GM23338 (cell line): ENCODE results near the gene CMKLR1. TPM values are rescaled to one million over a fixed set of nuclear protein-coding genes. Genes with fewer than 3 reads are reported as not detected.

Source experiments
- ATAC-seq: fragments of 200-7000 bp; cut with Tn5 transposase; 3 replicates; pipeline ENCODE4 v1.9.1; 2020
- DNase-seq: peaks from one replicate; pipeline ENCODE4 v3.0.0-alpha.2; 2015; ENCODE audit warnings: low spot score
- H2AFZ ChIP-seq: fragments of 200-600 bp; sonication (generic); 2 replicates; pipeline ENCODE4 v1.8.0; 2016; ENCODE audit warnings: antibody characterized with exemption, mild to moderate bottlenecking, moderate library complexity
- H3F3A ChIP-seq: fragments of 200-600 bp; sonication (generic); replicated peaks from 2 replicates; pipeline ENCODE4 v1.8.0; 2017; ENCODE audit warnings: antibody characterized with exemption, mixed run types, low read depth
- H3K27ac ChIP-seq: fragments of 200-600 bp; sonication (generic); 2 replicates; pipeline ENCODE4 v1.6.1; 2016; ENCODE audit warnings: low read depth
- H3K27me3 ChIP-seq: fragments of 200-600 bp; sonication (generic); 2 replicates; pipeline ENCODE4 v1.8.0; 2016; ENCODE audit warnings: mild to moderate bottlenecking, mixed run types, moderate library complexity; ENCODE audit not compliant: insufficient read depth
- H3K36me3 ChIP-seq: fragments of 200-600 bp; sonication (generic); 2 replicates; pipeline ENCODE4 v1.8.0; 2016; ENCODE audit warnings: mild to moderate bottlenecking; ENCODE audit not compliant: insufficient read depth
- H3K4me1 ChIP-seq: fragments of 200-600 bp; sonication (generic); 2 replicates; pipeline ENCODE4 v1.8.0; 2016; ENCODE audit warnings: mild to moderate bottlenecking, moderate library complexity; ENCODE audit not compliant: insufficient read depth
- H3K4me2 ChIP-seq: fragments of 200-600 bp; sonication (generic); 2 replicates; pipeline ENCODE4 v1.7.1; 2017; ENCODE audit warnings: mixed run types
- H3K4me3 ChIP-seq: fragments of 200-600 bp; sonication (generic); 2 replicates; pipeline ENCODE4 v1.6.1; 2016; ENCODE audit warnings: mixed run types
- H3K79me2 ChIP-seq: fragments of 200-600 bp; sonication (generic); replicated peaks from 2 replicates; pipeline ENCODE4 v1.8.0; 2017; ENCODE audit warnings: mild to moderate bottlenecking; ENCODE audit not compliant: insufficient read depth
- H3K9me2 ChIP-seq: fragments of 200-600 bp; sonication (generic); 2 replicates; pipeline ENCODE4 v1.8.0; 2017; ENCODE audit not compliant: insufficient read depth
- H4K20me1 ChIP-seq: fragments of 200-600 bp; sonication (generic); replicated peaks from 2 replicates; pipeline ENCODE4 v1.8.0; 2017; ENCODE audit warnings: mild to moderate bottlenecking; ENCODE audit not compliant: insufficient read depth
- H3K27ac Mint-ChIP-seq: 2 replicates; pipeline ENCODE4 v1.8.0; 2020; ENCODE audit warnings: inconsistent platforms, mild to moderate bottlenecking, moderate library complexity, mixed read lengths
- H3K27me3 Mint-ChIP-seq: 3 replicates; pipeline ENCODE4 v1.8.0; 2022; ENCODE audit warnings: low read depth, mild to moderate bottlenecking, moderate library complexity, mixed read lengths, inconsistent platforms; ENCODE audit not compliant: insufficient read depth, poor library complexity
- H3K36me3 Mint-ChIP-seq: 3 replicates; pipeline ENCODE4 v1.8.0; 2021; ENCODE audit warnings: low read depth, mild to moderate bottlenecking, inconsistent platforms, moderate library complexity, mixed read lengths
- H3K4me1 Mint-ChIP-seq: 3 replicates; pipeline ENCODE4 v1.8.0; 2020; ENCODE audit warnings: mild to moderate bottlenecking, inconsistent platforms, mixed read lengths
- H3K4me3 Mint-ChIP-seq: 3 replicates; pipeline ENCODE4 v1.8.0; 2021; ENCODE audit warnings: moderate library complexity, mild to moderate bottlenecking, inconsistent platforms, mixed read lengths
- H3K9me3 Mint-ChIP-seq: 3 replicates; pipeline ENCODE4 v1.8.0; 2020; ENCODE audit warnings: moderate library complexity, mild to moderate bottlenecking, inconsistent platforms, mixed read lengths
- CREB1 ChIP-seq: fragments of 250-450 bp; sonication (Bioruptor Pico); IDR thresholded peaks from 2 replicates; pipeline ENCODE4 v1.5.0; 2020; ENCODE audit warnings: low read depth, mild to moderate bottlenecking, moderate library complexity
- EZH2 ChIP-seq: fragments of 200-600 bp; sonication (generic); IDR thresholded peaks from one replicate; pipeline ENCODE4 v1.8.0; 2017; ENCODE audit warnings: antibody characterized with exemption, mild to moderate bottlenecking, low read depth; ENCODE audit not compliant: unreplicated experiment
- EZH2phosphoT487 ChIP-seq: fragments of 200-600 bp; sonication (generic); IDR thresholded peaks from one replicate; pipeline ENCODE4 v1.8.1; 2018; ENCODE audit warnings: antibody characterized with exemption; ENCODE audit not compliant: unreplicated experiment
- JUNB ChIP-seq: IDR thresholded peaks from one replicate; pipeline ENCODE4 v1.6.1; 2016; ENCODE audit warnings: antibody characterized with exemption; ENCODE audit not compliant: unreplicated experiment
- NANOG ChIP-seq: IDR thresholded peaks from 2 replicates; pipeline ENCODE4 v1.6.1; 2016; ENCODE audit warnings: antibody characterized with exemption, borderline replicate concordance
- POLR2AphosphoS5 ChIP-seq: IDR thresholded peaks from 2 replicates; pipeline ENCODE4 v1.6.1; 2016; ENCODE audit warnings: antibody characterized with exemption, low read depth
- STAT1 ChIP-seq: IDR thresholded peaks from one replicate; pipeline ENCODE4 v1.6.1; 2016; ENCODE audit warnings: antibody characterized with exemption; ENCODE audit not compliant: unreplicated experiment
- ZNF114 ChIP-seq: fragments of 250-450 bp; sonication (Bioruptor Pico); IDR thresholded peaks from 2 replicates; pipeline ENCODE4 v1.5.0; 2020; ENCODE audit warnings: mild to moderate bottlenecking, moderate library complexity
- ZNF331 ChIP-seq: fragments of 250-450 bp; sonication (Bioruptor Pico); IDR thresholded peaks from 2 replicates; pipeline ENCODE4 v1.5.0; 2020; ENCODE audit warnings: low read depth, mild to moderate bottlenecking, moderate library complexity
- polyA plus RNA-seq: library from polyadenylated mRNA; unstranded; fragments of >200 nt; fragmentation: Nextera tagmentation; extraction: Ambion mirVana; gene quantifications from 2 replicates; pipeline ENCODE4 v1.2.1, GENCODE V29; 2016
- total RNA-seq: library from RNA; depleted of rRNA; stranded (reverse); fragments of >200 nt; shearing (Covaris generic); gene quantifications from 2 replicates; pipeline ENCODE4 v1.2.3, GENCODE V29; 2014
- TF ChIP-seq, protein P1 (sequence below): IDR thresholded peaks from one replicate; pipeline ENCODE4 v1.6.1; 2018; ENCODE audit warnings: antibody characterized with exemption; ENCODE audit not compliant: unreplicated experiment
- TF ChIP-seq, protein P2 (sequence below): fragments of 250-450 bp; sonication (Bioruptor Pico); IDR thresholded peaks from 2 replicates; pipeline ENCODE4 v1.5.0; 2020; ENCODE audit warnings: mild to moderate bottlenecking, moderate library complexity
- TF ChIP-seq, protein P3 (sequence below), 2 experiments: fragments of 200-600 bp in 1 of 2; sonication (generic) in 1 of 2; conservative IDR thresholded peaks; 2 replicates each; pipeline versions ENCODE4 v1.5.1 to v1.6.1; 2016 to 2017; ENCODE audit warnings: antibody characterized with exemption in 2 of 2, low read depth in 2 of 2, mild to moderate bottlenecking in 2 of 2, moderate library complexity in 1 of 2
- TF ChIP-seq, protein P4 (sequence below): IDR thresholded peaks from 2 replicates; pipeline ENCODE4 v1.6.1; 2016; ENCODE audit warnings: antibody characterized with exemption

Gene CMKLR1
- total and polyA plus RNA-seq, 2 experiments from 2014 or later: 0.40 to 2.6 TPM

DNA sequence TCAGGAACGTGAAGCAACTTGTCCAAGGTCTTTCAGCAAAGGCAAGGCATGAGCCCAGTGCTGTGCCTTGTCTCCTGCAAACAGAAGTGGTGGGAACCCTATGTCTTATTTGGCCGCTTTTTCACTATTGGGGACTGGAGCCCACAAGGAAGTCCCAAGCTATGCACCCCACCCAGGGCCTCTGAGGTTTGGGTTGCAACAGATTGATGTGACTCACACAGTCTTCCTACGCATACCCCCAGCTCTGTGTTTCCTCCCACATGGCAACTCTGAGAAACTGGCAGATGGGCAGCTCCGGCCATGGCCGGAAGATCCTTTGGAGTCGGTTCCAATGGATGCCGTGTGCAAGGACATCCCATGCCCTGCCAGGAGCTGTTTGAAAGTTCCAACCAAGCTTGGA is 28.3 kb upstream of the CMKLR1 start:
- peaks cover under 1% of the 10 kb centered on the region; the same call in 1 of the 3 replicates for H3K36me3 Mint-ChIP-seq
- no peaks in the 10 kb centered on the region for H3K4me1 Mint-ChIP-seq
- Histone ChIP-seq H3F3A (no peaks in the 10 kb centered on the region), H3K4me2 (no peak overlapping the region), H3K9me2 (no peaks in the 10 kb centered on the region), H3K36me3 (no peaks in the 10 kb centered on the region), H3K27ac (no peak overlapping the region), H3K4me1 (no peaks in the 10 kb centered on the region), H3K4me3 (no peak overlapping the region), H4K20me1 (no peaks in the 10 kb centered on the region), H2AFZ (no peak overlapping the region), H3K27me3 (no peaks in the 10 kb centered on the region), H3K79me2 (no peaks in the 10 kb centered on the region)
- H3K27me3 Mint-ChIP-seq: peaks cover 3% of the 10 kb centered on the region
- ATAC-seq (no peak), DNase-seq (no peak)
- no peak overlapping the region for H3K27ac Mint-ChIP-seq
- TF ChIP-seq CREB1 (CRISPR knock-in tag): no peak
- TF ChIP-seq, protein P1, sequence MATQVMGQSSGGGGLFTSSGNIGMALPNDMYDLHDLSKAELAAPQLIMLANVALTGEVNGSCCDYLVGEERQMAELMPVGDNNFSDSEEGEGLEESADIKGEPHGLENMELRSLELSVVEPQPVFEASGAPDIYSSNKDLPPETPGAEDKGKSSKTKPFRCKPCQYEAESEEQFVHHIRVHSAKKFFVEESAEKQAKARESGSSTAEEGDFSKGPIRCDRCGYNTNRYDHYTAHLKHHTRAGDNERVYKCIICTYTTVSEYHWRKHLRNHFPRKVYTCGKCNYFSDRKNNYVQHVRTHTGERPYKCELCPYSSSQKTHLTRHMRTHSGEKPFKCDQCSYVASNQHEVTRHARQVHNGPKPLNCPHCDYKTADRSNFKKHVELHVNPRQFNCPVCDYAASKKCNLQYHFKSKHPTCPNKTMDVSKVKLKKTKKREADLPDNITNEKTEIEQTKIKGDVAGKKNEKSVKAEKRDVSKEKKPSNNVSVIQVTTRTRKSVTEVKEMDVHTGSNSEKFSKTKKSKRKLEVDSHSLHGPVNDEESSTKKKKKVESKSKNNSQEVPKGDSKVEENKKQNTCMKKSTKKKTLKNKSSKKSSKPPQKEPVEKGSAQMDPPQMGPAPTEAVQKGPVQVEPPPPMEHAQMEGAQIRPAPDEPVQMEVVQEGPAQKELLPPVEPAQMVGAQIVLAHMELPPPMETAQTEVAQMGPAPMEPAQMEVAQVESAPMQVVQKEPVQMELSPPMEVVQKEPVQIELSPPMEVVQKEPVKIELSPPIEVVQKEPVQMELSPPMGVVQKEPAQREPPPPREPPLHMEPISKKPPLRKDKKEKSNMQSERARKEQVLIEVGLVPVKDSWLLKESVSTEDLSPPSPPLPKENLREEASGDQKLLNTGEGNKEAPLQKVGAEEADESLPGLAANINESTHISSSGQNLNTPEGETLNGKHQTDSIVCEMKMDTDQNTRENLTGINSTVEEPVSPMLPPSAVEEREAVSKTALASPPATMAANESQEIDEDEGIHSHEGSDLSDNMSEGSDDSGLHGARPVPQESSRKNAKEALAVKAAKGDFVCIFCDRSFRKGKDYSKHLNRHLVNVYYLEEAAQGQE: no peak
- TF ChIP-seq, protein P2, sequence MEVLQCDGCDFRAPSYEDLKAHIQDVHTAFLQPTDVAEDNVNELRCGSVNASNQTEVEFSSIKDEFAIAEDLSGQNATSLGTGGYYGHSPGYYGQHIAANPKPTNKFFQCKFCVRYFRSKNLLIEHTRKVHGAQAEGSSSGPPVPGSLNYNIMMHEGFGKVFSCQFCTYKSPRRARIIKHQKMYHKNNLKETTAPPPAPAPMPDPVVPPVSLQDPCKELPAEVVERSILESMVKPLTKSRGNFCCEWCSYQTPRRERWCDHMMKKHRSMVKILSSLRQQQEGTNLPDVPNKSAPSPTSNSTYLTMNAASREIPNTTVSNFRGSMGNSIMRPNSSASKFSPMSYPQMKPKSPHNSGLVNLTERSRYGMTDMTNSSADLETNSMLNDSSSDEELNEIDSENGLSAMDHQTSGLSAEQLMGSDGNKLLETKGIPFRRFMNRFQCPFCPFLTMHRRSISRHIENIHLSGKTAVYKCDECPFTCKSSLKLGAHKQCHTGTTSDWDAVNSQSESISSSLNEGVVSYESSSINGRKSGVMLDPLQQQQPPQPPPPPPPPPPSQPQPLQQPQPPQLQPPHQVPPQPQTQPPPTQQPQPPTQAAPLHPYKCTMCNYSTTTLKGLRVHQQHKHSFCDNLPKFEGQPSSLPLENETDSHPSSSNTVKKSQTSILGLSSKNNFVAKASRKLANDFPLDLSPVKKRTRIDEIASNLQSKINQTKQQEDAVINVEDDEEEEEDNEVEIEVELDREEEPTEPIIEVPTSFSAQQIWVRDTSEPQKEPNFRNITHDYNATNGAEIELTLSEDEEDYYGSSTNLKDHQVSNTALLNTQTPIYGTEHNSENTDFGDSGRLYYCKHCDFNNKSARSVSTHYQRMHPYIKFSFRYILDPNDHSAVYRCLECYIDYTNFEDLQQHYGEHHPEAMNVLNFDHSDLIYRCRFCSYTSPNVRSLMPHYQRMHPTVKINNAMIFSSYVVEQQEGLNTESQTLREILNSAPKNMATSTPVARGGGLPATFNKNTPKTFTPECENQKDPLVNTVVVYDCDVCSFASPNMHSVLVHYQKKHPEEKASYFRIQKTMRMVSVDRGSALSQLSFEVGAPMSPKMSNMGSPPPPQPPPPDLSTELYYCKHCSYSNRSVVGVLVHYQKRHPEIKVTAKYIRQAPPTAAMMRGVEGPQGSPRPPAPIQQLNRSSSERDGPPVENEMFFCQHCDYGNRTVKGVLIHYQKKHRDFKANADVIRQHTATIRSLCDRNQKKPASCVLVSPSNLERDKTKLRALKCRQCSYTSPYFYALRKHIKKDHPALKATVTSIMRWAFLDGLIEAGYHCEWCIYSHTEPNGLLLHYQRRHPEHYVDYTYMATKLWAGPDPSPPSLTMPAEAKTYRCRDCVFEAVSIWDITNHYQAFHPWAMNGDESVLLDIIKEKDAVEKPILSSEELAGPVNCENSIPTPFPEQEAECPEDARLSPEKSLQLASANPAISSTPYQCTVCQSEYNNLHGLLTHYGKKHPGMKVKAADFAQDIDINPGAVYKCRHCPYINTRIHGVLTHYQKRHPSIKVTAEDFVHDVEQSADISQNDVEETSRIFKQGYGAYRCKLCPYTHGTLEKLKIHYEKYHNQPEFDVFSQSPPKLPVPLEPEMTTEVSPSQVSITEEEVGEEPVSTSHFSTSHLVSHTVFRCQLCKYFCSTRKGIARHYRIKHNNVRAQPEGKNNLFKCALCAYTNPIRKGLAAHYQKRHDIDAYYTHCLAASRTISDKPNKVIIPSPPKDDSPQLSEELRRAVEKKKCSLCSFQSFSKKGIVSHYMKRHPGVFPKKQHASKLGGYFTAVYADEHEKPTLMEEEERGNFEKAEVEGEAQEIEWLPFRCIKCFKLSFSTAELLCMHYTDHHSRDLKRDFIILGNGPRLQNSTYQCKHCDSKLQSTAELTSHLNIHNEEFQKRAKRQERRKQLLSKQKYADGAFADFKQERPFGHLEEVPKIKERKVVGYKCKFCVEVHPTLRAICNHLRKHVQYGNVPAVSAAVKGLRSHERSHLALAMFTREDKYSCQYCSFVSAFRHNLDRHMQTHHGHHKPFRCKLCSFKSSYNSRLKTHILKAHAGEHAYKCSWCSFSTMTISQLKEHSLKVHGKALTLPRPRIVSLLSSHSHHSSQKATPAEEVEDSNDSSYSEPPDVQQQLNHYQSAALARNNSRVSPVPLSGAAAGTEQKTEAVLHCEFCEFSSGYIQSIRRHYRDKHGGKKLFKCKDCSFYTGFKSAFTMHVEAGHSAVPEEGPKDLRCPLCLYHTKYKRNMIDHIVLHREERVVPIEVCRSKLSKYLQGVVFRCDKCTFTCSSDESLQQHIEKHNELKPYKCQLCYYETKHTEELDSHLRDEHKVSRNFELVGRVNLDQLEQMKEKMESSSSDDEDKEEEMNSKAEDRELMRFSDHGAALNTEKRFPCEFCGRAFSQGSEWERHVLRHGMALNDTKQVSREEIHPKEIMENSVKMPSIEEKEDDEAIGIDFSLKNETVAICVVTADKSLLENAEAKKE (CRISPR knock-in tag): no peak
- no peak for TF ChIP-seq EZH2phosphoT487
- no peak for TF ChIP-seq JUNB
- no peak for TF ChIP-seq POLR2AphosphoS5
- no peak for TF ChIP-seq NANOG
- no peak for TF ChIP-seq EZH2
- TF ChIP-seq, protein P3, sequence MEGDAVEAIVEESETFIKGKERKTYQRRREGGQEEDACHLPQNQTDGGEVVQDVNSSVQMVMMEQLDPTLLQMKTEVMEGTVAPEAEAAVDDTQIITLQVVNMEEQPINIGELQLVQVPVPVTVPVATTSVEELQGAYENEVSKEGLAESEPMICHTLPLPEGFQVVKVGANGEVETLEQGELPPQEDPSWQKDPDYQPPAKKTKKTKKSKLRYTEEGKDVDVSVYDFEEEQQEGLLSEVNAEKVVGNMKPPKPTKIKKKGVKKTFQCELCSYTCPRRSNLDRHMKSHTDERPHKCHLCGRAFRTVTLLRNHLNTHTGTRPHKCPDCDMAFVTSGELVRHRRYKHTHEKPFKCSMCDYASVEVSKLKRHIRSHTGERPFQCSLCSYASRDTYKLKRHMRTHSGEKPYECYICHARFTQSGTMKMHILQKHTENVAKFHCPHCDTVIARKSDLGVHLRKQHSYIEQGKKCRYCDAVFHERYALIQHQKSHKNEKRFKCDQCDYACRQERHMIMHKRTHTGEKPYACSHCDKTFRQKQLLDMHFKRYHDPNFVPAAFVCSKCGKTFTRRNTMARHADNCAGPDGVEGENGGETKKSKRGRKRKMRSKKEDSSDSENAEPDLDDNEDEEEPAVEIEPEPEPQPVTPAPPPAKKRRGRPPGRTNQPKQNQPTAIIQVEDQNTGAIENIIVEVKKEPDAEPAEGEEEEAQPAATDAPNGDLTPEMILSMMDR (conservative IDR thresholded peaks at IDR 0.05; ENCODE audit: low read depth in 2 of 2): no peak
- TF ChIP-seq, protein P4, sequence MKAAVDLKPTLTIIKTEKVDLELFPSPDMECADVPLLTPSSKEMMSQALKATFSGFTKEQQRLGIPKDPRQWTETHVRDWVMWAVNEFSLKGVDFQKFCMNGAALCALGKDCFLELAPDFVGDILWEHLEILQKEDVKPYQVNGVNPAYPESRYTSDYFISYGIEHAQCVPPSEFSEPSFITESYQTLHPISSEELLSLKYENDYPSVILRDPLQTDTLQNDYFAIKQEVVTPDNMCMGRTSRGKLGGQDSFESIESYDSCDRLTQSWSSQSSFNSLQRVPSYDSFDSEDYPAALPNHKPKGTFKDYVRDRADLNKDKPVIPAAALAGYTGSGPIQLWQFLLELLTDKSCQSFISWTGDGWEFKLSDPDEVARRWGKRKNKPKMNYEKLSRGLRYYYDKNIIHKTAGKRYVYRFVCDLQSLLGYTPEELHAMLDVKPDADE: no peak
- TF ChIP-seq STAT1: no peak
- TF ChIP-seq ZNF114 (CRISPR knock-in tag): no peak
- TF ChIP-seq ZNF331 (CRISPR knock-in tag): no peak
- no peak overlapping the region for H3K4me3 Mint-ChIP-seq
- peaks cover 4% of the 10 kb centered on the region; the same call in 2 of the 3 replicates for H3K9me3 Mint-ChIP-seq
